ENCODE results near the gene ZNF142. TPM values are rescaled to one million over a fixed set of nuclear protein-coding genes. Genes with fewer than 3 reads are reported as not detected.

ZNF142 gene, protein sequence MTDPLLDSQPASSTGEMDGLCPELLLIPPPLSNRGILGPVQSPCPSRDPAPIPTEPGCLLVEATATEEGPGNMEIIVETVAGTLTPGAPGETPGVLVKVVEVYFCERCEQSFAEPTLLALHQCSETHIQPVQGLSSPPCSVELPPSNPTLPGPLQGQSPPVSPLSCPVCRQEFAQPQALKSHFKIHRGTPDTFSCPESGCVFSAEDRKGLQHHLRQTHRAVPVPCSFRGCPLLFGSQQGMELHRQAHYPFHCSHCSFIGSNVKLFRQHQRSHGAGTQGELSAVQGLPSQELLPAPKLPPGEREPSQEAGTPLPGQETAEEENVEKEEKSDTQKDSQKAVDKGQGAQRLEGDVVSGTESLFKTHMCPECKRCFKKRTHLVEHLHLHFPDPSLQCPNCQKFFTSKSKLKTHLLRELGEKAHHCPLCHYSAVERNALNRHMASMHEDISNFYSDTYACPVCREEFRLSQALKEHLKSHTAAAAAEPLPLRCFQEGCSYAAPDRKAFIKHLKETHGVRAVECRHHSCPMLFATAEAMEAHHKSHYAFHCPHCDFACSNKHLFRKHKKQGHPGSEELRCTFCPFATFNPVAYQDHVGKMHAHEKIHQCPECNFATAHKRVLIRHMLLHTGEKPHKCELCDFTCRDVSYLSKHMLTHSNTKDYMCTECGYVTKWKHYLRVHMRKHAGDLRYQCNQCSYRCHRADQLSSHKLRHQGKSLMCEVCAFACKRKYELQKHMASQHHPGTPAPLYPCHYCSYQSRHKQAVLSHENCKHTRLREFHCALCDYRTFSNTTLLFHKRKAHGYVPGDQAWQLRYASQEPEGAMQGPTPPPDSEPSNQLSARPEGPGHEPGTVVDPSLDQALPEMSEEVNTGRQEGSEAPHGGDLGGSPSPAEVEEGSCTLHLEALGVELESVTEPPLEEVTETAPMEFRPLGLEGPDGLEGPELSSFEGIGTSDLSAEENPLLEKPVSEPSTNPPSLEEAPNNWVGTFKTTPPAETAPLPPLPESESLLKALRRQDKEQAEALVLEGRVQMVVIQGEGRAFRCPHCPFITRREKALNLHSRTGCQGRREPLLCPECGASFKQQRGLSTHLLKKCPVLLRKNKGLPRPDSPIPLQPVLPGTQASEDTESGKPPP (N-terminal part only)
- 3.5 and 15.6 TPM in 2 replicates for total RNA-seq

DNA sequence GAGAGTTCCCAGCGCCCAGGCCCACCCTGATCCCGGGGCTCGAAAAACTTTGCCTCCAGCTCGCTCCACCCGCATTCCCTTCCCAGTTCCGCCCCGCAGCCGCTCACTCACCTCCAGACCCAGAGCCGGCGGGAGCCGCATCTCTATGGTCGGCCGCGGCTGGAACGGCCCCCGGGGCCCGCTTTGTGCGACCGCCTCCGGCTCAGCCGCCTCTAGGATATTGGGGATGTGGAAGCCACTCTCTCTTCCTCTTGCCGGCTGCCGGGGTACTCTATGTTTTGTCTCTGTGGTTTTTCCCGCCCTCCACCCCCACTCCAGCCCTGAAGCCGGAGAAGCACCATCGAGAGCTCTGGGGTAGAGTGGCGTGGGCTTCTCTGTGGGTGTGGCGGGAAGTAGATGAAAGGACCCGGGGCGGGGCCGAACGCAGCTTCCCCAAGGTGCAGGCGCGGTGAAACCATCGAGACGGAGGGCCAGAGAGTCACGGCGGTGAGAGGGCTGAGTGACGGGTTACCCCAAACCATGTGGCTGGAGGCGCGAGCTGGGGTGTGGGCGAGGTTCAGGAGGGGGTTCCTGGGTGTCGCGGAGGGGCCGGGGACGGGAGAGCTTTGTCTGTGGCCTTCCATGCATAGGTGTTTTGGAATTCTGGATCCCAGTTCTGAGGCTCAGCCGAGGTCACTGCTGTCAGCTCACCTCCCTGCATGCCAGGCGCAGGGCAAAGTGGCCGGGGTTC is at the start of gene ZNF142, which contains the start of gene BCS1L:
ZNF142 (minus strand) TSS at position 366 of the 730 bp plus-strand sequence. CDS start 3,194 bp downstream, outside the sequence.
BCS1L (plus strand) TSS at position 426 of the 730 bp plus-strand sequence. CDS start 1,305 bp downstream, outside the sequence.
- peak; percentile 85 for DNase-seq (ENCODE audit: low read depth)

DNA sequence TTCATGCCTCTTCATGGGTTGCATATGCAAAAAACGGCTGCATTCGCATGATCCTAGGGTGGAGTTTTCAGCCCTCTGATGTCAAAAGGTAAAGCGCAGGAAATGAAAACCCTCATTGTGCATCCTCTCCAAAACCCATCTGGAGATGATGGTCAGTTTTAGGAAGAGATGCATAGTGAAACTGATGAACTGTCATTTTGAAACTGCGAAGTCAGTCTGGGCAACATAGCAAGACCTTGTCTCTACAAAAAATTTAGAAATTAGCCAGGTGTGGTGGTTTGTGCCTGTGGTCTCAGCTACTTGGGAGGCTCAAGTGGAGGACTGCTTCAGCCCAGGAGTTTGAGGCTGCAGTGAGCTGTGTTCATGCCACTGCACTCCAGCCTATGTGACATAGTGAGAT is 48.7 kb upstream of the ZNF142 start:
- DNase-seq (ENCODE audit: low read depth): no peak

DNA sequence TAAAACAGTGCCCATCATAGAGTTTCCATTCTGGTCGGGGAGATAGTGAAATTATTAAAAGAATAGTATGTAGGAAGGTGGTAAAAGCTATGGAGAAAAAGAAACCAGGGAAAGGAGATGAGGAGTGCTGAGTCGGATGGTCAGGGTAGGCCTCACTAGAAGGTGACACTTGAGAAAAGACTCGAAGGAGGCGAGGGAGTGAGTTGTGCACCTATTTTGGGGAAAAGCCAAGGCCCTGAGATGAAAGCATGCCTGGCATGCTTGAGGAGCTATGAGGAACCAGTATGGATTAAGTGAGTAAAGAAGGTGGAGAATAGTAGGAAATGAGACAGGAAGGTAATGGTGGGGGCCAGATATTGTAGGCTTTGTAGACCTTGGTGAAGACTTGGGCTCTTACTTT is 43.9 kb upstream of the ZNF142 start:
- DNase-seq (ENCODE audit: low read depth): no peak

DNA sequence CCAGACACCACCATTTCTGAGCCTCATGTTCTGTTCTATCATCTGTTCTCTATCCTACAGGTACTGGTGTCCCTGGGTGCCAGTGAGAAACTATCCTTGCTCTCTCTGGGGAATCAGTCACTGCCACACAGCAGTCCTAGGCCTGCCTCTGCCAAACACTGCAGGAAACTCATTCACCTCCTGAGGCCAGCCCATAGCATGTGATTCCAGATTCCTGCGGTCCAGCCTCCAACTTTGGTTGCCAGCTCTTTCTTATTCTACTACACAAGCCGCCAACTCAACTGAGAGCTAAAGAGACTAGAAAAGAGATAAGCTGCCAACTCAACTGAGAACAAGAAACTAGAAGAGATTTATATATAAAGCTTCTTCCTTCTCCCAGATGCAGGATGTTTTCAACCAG is 42.4 kb upstream of the ZNF142 start:
- no peak for DNase-seq (ENCODE audit: low read depth)

DNA sequence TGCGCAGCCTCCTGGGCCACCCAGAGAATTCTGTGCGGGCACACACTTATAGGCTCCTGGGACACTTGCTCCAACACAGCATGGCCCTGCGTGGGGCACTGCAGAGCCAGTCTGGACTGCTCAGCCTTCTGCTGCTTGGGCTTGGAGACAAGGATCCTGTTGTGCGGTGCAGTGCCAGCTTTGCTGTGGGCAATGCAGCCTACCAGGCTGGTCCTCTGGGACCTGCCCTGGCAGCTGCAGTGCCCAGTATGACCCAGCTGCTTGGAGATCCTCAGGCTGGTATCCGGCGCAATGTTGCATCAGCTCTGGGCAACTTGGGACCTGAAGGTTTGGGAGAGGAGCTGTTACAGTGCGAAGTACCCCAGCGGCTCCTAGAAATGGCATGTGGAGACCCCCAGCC is 39.5 kb upstream of the ZNF142 start:
- no peak for DNase-seq (ENCODE audit: low read depth)

DNA sequence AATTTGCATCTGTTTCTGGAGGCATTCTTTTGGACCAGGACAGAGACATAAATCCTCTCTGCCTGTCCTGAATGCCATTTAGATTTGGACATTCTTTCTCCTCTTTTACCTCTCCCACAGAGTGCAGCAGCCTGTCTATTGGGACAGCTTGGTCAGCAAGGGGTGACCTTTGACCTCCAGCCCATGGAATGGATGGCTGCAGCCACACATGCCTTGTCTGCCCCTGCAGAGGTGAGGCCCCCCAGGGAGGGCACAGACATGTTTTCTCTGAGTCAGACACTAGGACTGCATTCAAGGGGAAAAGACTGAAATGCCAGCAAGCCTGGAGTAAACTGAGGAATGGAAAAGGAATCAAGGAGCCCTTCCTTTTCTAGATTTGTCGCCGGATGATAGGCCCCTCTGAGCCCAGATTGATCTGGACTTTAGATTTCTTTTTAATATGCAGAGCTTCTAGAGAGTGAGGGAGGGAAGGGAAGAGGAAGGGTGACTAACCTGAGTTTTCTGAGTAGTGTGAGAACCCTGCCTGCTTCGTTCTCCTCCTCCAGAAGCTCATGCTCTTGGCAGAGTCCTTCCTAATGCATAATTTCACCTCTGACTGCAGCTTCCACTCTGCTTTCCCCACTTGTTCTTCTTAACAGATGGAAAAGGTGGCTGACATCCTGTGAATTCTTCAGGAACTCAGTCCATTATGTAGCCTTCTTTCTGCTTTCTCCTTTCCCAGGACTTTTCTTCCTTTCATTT is 35.2 kb upstream of the ZNF142 start:
- DNase-seq (ENCODE audit: low read depth): peak; percentile 44

DNA sequence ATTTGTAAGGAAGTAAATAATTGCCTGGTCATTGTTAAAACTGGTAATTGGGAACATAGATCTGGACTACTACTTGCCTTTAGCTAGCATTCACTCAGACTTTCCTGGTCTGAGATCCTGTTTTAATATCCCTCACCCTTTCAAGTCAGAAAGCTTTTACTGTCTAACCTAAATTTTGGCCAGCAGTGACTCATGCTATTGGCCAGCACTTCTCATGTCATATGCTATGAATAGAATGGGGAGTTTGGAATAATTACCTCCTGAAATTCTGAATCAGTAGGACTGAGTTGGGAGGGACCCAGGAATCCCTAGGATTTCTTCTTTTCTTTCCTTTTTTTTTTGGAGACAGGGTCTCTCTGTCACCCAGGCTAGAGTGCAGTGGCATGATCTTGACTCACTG is 31.8 kb upstream of the ZNF142 start:
- DNase-seq (ENCODE audit: low read depth): no peak

DNA sequence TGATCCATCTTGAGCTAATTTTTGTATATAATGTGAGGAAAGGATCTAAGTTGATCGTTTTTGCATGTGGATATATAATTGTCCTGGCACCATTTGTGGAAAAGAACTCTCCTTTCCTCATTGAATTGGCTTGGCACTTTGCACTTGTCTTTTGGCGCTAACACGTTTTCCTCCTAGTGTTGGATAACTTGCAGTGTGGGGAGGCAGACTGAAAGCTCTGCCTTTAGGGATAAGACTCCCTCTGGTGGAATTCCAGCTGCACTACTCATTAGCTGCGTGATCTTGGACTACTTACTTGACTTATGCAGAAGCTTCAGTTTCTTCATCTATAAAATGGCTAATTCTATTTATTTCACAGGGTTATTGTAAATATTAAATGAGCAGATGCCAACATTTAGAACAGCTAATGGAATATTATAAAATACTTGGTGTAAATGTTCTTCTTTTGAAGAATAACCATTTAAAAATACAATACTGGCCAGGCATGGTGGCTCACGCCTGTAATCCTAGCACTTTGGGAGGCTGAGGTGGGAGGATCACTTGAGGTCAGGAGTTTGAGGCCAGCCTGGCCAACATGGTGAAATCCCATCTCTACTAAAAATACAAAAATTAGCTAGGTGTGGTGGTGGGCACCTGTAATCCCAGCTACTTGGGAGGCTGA is 28.1 kb upstream of the ZNF142 start:
- peak; percentile 86 for DNase-seq (ENCODE audit: low read depth)

DNA sequence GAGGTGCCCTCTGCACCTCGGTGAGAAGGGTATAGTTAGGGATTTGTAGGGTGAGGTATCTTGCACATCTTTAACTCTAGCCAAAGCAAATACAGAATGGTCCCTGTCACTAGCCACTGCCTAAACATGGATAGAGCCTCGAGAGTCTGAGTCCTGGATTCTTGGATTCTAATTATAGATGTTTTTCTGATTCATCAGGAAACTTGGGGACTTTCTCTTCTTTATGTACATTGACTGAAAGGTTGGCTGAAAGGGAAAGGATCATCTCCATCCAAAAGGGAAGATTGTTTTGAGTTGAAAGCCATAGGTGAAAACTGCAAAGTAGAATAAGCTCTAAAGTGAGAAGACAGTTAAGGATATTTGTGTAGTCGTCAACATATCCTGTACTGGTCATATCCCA is 20.6 kb upstream of the ZNF142 start:
- no peak for DNase-seq (ENCODE audit: low read depth)

DNA sequence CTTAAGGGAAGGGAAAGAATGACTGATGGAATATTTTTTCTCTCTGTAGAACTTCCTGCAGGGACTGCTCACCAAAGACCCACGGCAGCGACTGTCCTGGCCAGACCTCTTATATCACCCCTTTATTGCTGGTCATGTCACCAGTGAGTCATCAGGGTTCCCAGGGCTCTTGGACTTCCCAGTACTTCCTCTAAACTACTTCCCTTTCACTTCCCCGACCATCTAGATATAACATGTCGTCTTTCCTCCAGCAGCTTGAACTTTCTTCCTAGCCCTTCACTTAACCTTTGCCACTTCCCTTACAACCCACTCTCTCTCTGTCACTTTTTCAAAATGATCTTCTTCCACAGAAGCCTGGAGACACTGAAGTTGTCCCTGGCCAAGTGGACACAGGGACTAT is 19.7 kb upstream of the ZNF142 start:
- DNase-seq (ENCODE audit: low read depth): no peak

DNA sequence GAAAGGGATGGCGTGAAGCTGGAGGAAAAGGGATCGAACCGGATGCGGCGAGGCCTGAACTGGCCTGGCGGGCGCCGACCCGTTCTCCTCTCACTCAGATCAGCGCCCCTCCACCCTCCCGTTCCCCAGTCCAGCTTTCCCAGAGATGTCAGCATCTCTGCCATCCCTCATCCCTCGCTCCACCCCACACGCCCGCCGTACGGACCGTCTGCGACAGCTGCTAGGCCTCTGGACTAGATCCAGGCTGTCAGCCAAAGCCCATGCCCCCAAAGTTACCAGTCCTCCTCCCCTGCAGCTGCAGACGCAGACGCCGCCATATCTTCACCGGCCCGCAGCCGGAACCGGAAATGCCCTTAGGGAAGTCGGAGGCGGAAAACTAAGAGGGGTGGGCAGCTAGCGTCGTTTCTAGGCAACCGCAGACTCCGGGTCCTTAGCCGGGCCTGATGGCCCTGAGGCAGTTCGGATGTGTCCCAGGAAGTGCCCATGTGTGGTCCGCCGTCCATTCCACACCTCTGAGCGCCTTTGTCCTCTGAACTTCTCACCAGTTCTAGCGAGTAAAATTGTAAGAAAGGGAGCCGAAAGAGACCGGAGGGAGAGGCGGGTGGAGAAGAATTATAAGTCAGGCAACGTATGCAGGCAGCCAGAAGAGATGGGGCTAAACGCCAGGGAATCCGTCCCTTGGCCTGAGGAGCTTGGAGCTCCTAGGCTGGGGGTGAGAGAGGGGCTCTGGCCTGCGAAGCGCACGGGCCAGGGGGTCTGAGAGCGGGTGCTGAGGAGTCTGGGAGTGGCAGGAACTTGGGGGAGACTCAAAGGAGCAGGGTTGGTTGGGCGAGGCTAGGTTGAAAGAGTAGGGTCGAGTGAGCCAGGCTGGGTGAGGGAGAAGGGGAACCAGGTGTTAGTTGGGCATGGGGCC is 12.5 kb upstream of the ZNF142 start, which contains the start of the genes RNF25 and STK36:
RNF25 (minus strand) TSS at position 349 of the 913 bp plus-strand sequence; CDS start at position 317, 32 bp downstream.
STK36 (plus strand) TSS at position 433 of the 913 bp plus-strand sequence. CDS start 744 bp downstream, outside the sequence.
- peak; percentile 81 for DNase-seq (ENCODE audit: low read depth)

DNA sequence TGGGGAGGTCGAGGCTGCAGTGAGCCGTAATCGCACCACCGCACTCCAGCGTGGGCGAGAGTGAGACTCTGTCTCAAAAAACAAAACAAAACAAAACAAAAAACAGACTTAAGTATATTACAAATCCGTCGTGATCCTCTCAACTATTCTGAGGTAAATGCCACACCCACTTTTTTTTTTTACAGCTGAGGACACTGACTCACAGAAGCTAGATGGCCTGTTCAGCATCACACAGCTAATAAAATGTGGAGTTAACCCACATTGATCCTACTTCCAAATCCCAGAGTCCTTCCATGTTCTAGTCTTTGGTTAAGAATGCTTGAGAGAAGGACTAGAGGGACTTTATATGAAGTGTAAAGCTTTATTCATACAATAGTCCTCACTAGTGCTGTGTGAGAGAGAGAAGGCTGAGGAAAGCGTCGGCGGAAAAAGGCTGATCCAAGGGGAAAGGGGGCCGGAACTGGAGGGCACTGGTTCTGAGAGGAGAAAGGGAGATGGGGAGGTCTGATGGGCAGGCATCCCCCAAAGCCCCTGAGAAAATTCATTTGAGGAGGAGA is 11.8 kb upstream of the ZNF142 start:
- DNase-seq (ENCODE audit: low read depth): peak; percentile 41

DNA sequence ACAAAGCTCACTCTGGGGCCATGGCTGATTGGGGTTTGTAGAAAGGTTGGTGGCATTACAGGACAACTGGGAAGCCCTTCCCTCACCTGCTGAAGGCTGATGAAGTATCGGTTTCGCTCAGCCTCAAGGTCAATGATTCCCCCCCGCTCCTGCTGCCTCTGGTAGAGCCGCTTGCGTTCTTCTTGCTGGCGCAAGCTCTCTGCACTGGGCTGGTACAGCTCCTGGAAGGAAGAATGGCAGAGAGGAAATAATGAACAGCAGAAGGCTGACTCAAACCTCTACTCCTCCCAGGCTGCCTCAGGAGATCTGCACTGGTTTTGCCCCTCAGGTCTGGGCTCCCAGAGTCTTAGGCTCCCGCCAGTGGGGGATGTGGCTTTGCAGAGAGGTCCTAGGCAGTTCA is 5.2 kb upstream of the ZNF142 start:
- no peak for DNase-seq (ENCODE audit: low read depth)

DNA sequence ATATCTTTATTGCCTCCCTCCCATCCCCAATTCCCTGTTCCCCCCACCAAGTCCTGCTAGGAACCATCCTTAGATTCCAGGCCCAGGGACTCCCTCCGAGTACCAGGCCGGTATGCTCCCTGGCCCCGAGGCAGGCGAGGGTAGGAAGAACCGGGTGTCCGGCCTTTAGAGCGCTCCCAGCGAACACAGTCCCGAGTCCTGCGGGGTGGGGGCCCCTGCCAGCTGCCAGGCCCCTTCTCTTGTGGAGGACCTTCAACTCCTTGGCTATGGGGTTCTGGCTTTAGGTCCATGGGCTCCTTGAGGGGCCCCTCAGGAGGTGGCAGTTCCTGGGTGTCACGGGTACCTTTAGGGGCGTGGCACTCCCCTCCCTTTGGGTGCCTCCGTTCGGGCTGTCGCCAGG is 4.5 kb upstream of the ZNF142 start:
- no peak for DNase-seq (ENCODE audit: low read depth)

DNA sequence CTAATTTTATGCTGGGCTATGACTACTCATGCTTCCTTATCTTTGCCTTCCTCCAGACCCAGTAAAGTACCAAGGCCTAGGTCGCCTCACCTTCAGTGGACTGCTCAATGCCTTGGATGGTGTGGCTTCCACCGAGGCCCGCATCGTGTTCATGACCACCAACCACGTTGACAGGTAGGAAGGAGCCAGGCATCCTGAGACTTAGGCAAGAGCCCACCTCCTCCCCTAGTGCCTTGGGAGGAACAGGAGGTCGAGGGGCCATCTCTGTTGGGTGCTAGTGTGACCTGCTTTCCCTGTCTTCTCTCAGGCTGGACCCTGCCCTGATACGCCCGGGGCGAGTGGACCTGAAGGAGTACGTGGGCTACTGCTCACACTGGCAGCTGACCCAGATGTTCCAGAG is 3.4 kb upstream of the ZNF142 start:
- DNase-seq (ENCODE audit: low read depth): no peak

DNA sequence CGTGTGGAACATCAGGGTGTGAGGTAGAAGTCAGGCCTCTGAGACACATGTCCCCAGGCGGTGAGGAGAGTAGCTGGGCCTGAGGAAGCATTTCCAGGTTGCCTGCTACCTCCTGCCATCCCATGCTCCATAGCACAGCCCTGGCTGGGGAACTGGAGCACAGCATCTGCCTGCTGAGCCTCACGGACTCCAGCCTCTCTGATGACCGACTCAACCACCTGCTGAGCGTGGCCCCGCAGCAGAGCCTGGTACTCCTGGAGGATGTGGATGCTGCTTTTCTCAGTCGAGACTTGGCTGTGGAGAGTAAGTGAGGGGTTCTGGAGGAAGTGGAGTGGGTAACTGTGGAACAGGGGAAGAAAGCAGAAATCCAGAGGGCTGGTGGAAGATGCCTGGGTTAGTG is 3.0 kb upstream of the ZNF142 start:
- no peak for DNase-seq (ENCODE audit: low read depth)

DNA sequence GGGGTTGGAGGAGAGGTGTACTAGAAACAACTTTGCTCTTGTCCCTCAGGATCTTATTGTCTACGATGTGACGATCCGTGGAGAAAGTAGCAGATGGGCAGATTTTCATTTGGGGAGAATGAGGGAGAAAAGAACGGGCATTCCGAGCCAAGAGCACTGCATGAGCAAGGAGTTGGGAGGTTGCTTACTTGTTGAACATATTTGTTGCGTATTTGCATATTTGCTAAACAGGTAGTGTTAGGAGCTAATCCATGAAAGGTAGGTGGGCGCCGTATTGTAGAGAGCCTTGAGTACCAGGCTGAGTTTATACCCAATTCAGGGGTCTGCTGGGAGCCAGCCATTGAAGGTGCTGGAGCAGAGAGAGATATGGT is 550 bp upstream of the ZNF142 start:
- no peak for DNase-seq (ENCODE audit: low read depth)

DNA sequence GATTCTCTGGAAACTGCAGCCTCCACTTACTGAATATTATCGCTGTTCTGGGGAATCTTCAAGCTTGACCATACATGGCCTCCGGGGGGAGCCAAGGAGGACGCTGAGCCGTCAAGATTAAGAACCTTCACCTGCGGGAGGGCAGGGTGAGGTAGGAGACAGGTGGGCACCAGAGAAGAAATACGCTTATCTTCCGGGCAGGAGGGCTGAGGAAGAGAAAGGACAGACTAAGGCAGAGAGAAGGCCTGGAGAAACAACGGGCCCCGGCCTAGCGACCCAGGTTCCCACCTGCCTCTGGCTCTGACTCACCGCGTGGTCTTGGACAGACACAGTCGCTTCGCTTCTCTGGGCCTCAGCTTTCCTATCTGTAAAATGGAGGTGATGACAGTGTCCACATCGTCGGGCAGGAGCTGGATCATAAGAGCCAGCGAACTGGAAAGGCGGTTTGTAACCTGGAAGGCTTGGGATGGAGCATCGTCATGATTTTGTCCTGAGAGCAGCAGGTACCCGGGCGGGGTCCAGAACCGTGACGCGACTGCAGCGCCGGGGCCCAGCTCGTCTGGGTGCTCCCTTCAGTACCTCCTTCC is 659 bp downstream of the ZNF142 start:
- DNase-seq (ENCODE audit: low read depth): peak; percentile 51

All from renal cortical epithelial cell (primary cell).